ENCODE measurements around the gene PEX19.

Gene PEX19

DNA sequence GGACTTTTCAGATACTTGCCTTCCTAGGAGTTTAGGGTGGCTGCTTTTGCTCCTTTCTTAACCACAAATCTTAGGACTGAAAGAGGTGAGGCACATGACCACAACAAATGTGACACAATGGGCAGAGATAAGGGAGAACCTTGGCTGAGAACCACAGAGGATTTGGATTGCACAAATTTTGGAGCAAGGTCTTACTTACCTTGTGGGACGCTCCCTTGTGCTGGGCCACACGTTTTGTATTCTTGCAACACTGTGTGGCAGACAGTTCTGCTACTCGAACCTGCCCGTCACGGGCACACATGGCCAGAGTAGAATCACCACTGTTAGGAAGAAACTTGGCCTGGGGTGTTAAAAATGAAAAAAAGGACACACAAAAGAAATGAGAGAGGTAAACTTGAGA lies 46.5 kb downstream of the PEX19 start:
- DNase-seq (ENCODE audit: low read depth), result no peak

DNA sequence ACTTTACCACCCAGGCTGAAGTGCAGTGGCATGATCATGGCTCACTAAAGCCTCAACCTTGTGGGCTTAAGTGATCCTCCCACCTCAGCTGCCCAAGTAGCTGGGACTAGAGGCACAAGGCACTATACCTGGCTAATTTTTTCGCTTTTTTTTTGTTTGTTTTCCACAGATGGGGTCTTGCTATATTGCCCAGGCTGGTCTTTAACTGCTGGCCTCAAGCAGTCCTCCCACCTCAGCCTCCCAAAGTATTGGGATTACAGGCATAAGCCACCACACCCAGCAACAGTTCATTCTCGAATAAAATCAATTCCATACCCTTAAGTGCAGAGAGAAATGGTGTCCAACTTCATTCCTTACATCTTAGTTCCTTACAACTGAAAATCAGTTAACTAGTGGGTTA lies 47.4 kb downstream of the PEX19 start:
- no peak for DNase-seq (ENCODE audit: low read depth)

DNA sequence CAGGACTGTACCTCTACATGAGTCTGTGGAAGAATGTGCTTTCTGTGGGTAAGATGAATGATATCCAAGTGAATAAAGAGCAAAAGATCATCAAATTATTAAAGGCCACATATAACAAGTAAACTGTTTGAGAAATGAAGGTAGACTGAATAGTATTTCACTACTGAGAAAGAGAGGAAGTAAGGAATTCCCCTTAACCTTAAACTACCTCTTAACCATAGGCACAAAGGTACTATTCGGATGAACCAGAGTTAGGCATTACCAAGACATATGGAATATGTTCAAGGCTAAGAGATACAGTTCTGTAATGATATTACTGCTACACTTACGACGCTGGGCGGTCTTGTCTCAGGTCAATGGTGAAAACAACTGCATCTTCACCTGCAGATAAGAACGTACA lies 48.1 kb downstream of the PEX19 start:
- no peak for DNase-seq (ENCODE audit: low read depth)

DNA sequence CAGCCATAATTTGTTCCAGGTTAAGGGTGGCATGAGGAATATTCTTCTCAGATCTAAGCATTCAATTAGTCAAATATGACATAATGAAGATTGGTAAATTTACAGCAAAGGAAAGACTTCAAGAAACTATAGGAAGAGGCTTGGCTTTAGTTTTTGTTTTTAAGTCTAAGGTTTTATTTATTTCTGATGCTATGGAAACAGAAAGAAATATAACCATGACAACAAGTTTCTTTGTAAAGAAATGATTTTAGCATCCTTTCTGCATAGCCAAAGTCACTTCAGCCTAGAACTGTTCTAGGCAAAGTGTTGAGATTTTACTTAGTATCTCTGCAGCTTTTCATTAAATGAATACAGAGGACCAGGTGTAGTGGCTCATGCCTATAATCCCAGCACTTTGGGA lies 52.0 kb downstream of the PEX19 start:
- DNase-seq (ENCODE audit: low read depth), result no peak

DNA sequence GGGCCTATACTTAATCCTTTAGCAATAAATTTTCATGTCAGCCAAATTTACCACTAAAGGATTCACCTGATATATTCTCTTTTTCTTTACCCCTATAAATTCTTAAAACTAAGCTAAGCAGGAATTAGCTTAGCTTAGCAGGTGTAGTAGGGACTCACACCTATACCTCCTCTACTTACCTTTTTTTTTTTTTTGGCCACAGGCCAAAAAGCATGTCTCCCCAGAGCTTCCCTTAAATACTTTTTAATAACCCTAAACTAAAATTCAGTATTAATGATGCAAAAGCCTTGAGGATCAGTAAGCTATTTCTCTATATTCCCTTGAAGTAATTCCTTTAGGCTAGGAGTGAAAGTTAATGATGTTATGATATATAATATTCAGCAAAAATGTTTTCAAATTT lies 56.5 kb downstream of the PEX19 start:
- no peak for DNase-seq (ENCODE audit: low read depth)

DNA sequence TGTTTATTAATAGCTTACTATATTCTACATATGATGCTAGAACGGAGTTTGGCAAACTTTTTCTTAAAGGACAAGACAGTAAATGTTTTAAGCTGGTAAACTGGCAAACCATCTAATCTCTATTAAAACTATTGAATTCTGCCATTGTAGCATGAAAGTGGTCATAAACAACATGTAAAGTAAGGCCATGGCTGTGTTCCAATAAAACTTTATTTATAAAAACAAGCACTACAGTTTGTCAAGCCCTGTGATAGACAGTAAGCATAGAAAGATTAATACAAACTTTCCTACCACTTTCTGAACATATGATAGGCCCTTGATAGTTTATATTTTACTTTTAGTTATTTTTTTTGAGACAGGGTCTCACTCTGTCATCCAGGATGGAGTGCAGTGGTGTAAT lies 57.4 kb downstream of the PEX19 start:
- DNase-seq (ENCODE audit: low read depth), result no peak

DNA sequence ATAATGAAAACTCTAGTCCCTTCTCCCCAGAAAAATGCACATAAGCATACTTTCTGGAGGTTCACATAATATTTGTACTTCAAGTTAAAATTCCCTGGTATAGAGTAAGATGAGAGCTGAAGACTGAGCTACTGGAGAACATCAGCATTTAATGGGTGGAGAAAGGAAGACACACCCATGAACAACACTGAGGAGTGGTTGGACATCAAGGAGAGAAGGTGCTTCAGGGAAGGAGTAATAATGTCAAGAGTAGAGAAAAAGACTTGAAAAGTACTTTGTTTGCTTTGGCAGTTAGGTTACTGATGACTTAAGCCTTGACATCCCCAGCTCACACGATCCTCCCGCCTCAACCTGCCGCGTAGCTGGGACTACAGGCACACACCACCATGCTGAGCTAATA lies 57.9 kb downstream of the PEX19 start:
- no peak for DNase-seq (ENCODE audit: low read depth)

Data from GM04504 (cell line).